Neural crest cell (in vitro differentiated cells): Measurements from ENCODE around the gene PIGS. TPM values are rescaled to one million over a fixed set of nuclear protein-coding genes. Genes with fewer than 3 reads are reported as not detected.
"Not testable (repeated sequence)": the region's sequence is repeated elsewhere in the genome, so short reads cannot be mapped to it uniquely, and the experiment has no call there.

ENCODE experiments used
- DNase-seq: peaks from one replicate; pipeline ENCODE4 v3.0.0; 2021; ENCODE audit warnings: low read depth, mixed read lengths, low spot score
- H3K27ac Mint-ChIP-seq: one replicate; pipeline ENCODE4 v1.8.0; 2021; ENCODE audit warnings: mild to moderate bottlenecking, mixed read lengths; ENCODE audit not compliant: unreplicated experiment
- H3K27me3 Mint-ChIP-seq: 2 replicates; pipeline ENCODE4 v1.8.0; 2021; ENCODE audit warnings: low read depth, mild to moderate bottlenecking, mixed read lengths
- H3K36me3 Mint-ChIP-seq: 2 replicates; pipeline ENCODE4 v1.8.0; 2021; ENCODE audit warnings: low read depth, mild to moderate bottlenecking, mixed read lengths
- H3K4me1 Mint-ChIP-seq: 2 replicates; pipeline ENCODE4 v1.8.0; 2021; ENCODE audit warnings: mixed read lengths
- H3K4me3 Mint-ChIP-seq: one replicate; pipeline ENCODE4 v1.8.0; 2021; ENCODE audit warnings: mild to moderate bottlenecking, mixed read lengths
- H3K9me3 Mint-ChIP-seq: 2 replicates; pipeline ENCODE4 v1.8.0; 2021; ENCODE audit warnings: mixed read lengths
- total RNA-seq: library from RNA; stranded (reverse); gene quantifications from 2 replicates; pipeline ENCODE4 v1.2.1, GENCODE V29; 2021
- TF ChIP-seq, protein P1 (sequence below): fragments of 200-600 bp; sonication (generic); conservative IDR thresholded peaks from 2 replicates; pipeline ENCODE4 v1.5.0; 2021; ENCODE audit warnings: antibody characterized with exemption, mild to moderate bottlenecking

The PIGS gene
- total RNA-seq, 1 donor from 2014 or later, result 63.5 TPM

DNA sequence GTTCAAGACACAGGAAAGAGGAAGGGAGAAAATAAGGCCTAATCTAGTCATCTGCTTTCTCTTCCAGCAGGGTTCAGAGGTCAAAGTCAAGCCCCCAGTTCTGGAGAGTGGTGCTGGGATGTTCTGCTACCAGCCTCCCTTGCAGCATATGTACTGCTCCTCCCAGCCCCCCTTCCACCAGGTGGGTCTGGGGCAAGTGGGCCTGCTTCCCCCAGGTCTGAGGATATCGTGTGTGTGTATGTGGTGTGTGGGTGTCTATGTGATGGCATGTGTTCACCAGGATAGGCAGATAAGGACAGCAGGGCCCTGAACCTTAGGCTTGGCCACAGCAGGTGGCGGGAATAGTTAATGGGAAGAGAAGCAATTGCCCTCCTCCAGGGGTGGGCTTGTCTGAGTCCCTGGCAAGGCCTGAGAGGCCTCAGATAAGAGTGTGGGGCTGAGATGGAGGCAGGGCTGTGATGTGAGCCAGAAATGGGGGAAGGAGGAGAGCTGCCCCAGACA is 44.1 kb downstream of the PIGS start:
- Mint-ChIP-seq H3K27ac (no peak overlapping the region), H3K4me1 (no peaks in the 10 kb centered on the region), H3K9me3 (no peaks in the 10 kb centered on the region), H3K27me3 (no peaks in the 10 kb centered on the region), H3K4me3 (no peak overlapping the region), H3K36me3 (no peaks in the 10 kb centered on the region)
- no peak for DNase-seq
- TF ChIP-seq, protein P1, sequence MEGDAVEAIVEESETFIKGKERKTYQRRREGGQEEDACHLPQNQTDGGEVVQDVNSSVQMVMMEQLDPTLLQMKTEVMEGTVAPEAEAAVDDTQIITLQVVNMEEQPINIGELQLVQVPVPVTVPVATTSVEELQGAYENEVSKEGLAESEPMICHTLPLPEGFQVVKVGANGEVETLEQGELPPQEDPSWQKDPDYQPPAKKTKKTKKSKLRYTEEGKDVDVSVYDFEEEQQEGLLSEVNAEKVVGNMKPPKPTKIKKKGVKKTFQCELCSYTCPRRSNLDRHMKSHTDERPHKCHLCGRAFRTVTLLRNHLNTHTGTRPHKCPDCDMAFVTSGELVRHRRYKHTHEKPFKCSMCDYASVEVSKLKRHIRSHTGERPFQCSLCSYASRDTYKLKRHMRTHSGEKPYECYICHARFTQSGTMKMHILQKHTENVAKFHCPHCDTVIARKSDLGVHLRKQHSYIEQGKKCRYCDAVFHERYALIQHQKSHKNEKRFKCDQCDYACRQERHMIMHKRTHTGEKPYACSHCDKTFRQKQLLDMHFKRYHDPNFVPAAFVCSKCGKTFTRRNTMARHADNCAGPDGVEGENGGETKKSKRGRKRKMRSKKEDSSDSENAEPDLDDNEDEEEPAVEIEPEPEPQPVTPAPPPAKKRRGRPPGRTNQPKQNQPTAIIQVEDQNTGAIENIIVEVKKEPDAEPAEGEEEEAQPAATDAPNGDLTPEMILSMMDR, result no peak

DNA sequence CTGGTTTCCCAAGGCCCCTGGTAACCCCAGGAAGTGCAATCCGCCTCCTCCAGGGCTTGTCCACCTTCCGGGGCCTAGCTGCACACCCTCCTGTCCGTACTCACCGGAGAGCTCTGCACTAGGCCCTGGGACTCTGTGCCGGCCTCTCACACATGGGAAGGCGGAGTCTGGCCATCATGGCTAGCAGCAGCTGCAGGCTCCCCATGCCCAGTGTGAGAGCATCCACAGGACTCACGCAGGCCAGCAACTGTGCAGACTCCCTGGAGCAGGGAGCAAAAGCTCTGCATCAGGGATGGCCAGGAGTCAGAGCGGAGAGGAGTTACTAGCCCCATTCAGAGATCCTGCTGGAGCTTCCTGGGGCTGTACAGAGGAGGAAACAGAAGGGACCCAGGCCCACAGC is 44.9 kb downstream of the PIGS start:
- no peak overlapping the region for H3K4me3 Mint-ChIP-seq
- H3K4me1 Mint-ChIP-seq, result no peaks in the 10 kb centered on the region

DNA sequence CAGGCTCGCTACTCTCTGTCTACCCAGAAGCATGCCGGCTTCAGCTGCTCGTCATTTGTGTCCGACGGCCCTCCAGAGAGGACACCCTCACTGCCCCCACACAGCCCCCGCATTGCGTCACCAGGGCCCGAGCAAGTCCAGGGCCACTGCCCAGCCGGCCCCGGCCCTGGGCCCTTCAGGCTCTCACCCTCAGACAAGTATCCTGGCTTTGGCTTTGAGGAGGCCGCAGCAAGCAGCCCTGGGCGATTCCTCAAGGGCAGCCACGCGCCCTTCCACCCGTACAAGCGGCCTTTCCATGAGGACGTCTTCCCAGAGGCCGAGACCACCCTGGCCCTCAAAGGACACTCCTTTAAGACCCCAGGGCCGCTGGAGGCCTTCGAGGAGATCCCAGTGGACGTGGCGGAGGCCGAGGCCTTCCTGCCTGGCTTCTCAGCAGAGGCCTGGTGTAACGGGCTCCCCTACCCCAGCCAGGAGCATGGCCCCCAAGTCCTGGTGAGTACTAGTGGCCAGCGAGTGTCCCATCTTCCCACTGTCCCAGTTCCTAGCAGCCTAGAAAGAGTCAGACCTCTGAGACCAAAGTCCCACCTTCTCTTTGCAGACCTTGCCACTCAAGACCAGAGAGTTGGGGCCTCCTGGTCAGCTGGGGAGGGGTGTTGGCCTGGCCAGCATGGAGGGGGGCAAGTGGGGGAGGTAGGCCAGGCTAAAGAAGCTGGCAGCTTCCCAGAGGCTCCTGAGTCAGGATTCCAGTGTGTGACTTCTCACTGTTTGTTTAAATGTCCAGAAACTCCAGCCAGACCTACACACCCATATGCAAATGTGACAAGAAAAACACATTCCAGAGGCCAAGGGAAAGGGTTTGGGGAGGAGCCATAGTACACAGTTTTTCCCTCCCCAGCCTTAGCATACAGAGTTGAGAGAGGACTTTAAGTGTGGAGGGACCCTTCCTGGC is 46.6 kb downstream of the PIGS start:
- H3K9me3 Mint-ChIP-seq, result no peaks in the 10 kb centered on the region
- H3K27ac Mint-ChIP-seq, result peak overlapping the region; percentile 19
- peaks cover 3% of the 10 kb centered on the region for H3K27me3 Mint-ChIP-seq
- no peaks in the 10 kb centered on the region for H3K4me1 Mint-ChIP-seq
- TF ChIP-seq, protein P1, result no peak
- no peak overlapping the region for H3K4me3 Mint-ChIP-seq
- DNase-seq, result no peak
- no peaks in the 10 kb centered on the region for H3K36me3 Mint-ChIP-seq

More for the DNA sequence above, 44.9 kb downstream of the PIGS start:
- no peak overlapping the region for H3K27ac Mint-ChIP-seq
- H3K36me3 Mint-ChIP-seq, result no peaks in the 10 kb centered on the region
- DNase-seq, result no peak
- TF ChIP-seq, protein P1, result no peak
- no peaks in the 10 kb centered on the region for H3K9me3 Mint-ChIP-seq
- H3K27me3 Mint-ChIP-seq, result peaks cover 3% of the 10 kb centered on the region

DNA sequence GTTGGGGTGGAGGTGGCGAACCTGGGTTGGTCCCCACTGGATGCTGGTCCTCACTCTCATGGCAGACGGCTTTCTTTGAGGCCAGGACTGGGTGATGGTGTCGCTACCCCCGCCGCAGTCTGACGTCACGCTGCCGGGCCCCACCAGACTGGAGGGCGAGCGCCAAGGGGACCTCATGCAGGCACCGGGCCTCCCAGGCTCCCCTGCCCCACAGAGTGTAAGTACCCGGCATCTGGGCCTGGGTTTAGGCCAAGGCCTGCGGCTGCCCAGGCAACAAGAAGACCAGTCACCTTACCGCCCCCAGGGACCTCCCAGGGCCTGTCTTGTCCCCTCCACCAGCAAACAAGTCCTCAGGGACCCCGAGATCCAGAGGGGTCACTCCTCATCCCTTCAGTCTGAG is 47.4 kb downstream of the PIGS start:
- no peak for DNase-seq
- Mint-ChIP-seq H3K27ac (no peak overlapping the region), H3K36me3 (no peaks in the 10 kb centered on the region), H3K4me3 (no peak overlapping the region), H3K27me3 (peaks cover 4% of the 10 kb centered on the region), H3K9me3 (no peaks in the 10 kb centered on the region), H3K4me1 (no peaks in the 10 kb centered on the region)
- TF ChIP-seq, protein P1, result no peak

DNA sequence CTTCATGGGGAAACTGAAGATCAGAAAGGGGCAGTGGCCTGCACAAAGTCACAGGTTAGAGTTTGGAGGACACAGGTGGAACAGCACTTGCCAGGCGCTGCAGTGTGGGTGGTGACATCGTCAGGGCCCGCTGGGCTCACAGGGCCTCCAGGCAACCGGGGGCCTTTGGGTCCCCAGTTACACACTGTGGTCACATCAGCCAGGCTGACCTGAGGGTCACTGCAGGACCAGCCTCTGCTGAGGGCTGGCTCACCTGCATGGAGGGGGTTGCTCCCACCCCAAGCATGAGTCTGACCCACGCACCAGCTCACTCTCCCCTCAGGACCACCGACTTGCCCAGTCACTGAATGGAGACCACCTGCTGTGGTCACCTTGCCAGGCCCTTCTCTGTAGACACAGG is 48.1 kb downstream of the PIGS start:
- Mint-ChIP-seq H3K36me3 (no peaks in the 10 kb centered on the region), H3K27ac (peak overlapping the region; percentile 43), H3K27me3 (peaks cover 10% of the 10 kb centered on the region), H3K9me3 (no peaks in the 10 kb centered on the region), H3K4me3 (no peak overlapping the region), H3K4me1 (no peaks in the 10 kb centered on the region)
- DNase-seq, result no peak
- TF ChIP-seq, protein P1, result no peak

DNA sequence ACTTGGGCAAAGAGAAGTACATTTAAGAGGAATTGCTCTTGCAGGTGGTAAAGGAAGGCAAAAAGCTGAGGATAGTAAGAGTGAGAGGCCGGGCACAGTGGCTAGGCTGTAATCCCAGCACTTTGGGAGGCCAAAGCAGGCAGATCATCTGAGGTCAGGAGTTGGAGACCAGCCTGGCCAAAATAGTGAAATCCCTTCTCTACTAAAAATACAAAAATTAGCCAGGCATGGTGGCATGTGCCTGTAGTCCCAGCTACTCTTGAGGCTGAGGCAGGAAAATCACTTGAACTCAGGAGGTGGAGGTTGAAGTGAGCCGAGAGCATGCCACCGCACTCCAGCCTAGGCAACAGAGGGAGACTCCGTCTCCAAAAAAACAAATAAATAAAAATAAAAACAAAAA is 49.0 kb downstream of the PIGS start:
- not testable (repeated sequence) for H3K4me1 Mint-ChIP-seq, H3K9me3 Mint-ChIP-seq, H3K4me3 Mint-ChIP-seq, DNase-seq, H3K36me3 Mint-ChIP-seq, H3K27ac Mint-ChIP-seq
- peaks cover 11% of the 10 kb centered on the region for H3K27me3 Mint-ChIP-seq
